Mucosa of descending colon (tissue), 3 donors: ENCODE measurements around the gene LMF1. TPM values are rescaled to one million over a fixed set of nuclear protein-coding genes. Genes with fewer than 3 reads are reported as not detected.

Source experiments
- ATAC-seq: fragments of 200-7000 bp; cut with Tn5 transposase; one replicate; pipeline ENCODE4 v1.9.1; 2020; ENCODE audit warnings: mild to moderate bottlenecking, moderate library complexity
- DNase-seq, 3 donors: peaks; one replicate each; pipeline ENCODE4 v3.0.0-alpha.2; 2020
- H3K36me3 ChIP-seq: fragments of 200-600 bp; one replicate; pipeline ENCODE4 v1.8.0; 2021; ENCODE audit warnings: low read depth, mild to moderate bottlenecking
- H3K4me1 ChIP-seq: fragments of 200-600 bp; one replicate; pipeline ENCODE4 v1.8.0; 2021; ENCODE audit warnings: low read depth, mild to moderate bottlenecking
- H3K4me3 ChIP-seq: fragments of 200-600 bp; one replicate; pipeline ENCODE4 v1.8.0; 2021; ENCODE audit warnings: mild to moderate bottlenecking
- H3K9me3 ChIP-seq: fragments of 200-600 bp; one replicate; pipeline ENCODE4 v1.8.0; 2021; ENCODE audit warnings: mild to moderate bottlenecking
- intact Hi-C, 2 donors: fragments of 100-400 bp; cut with DNase I in 1 of 2; cut with micrococcal nuclease in 1 of 2; formaldehyde crosslinking; loops; one replicate each; pipeline versions ENCODE4 v1.11.0 to v1.11.1; 2022; cut with DNase I, micrococcal nuclease
- total RNA-seq, 3 donors: library from RNA; stranded (reverse); fragmentation: NEBNext Ultra II Directional in 2 of 3; extraction: Animal tissue kit (Norgen Biotek cat#: 25700) in 2 of 3; gene quantifications; one replicate each; pipeline versions ENCODE4 v1.2.1 to v1.2.4, GENCODE V29; 2021 to 2023
- TF ChIP-seq, protein P1 (sequence below): fragments of 200-600 bp; IDR thresholded peaks from one replicate; pipeline ENCODE4 v1.8.0; 2022; ENCODE audit warnings: antibody characterized with exemption, mild to moderate bottlenecking
- donor health status: DM: no; HTN: no; CAD: no; lungs with moderate emphysema.
- donor health status: DM: no; HTN: no; CAD: no.
- donor health status: DM: no; HTN: yes; CAD: no.

The LMF1 gene
- total RNA-seq, 3 donors from 2014 or later, result 16.4 to 26.5 (median 25.1) TPM

DNA sequence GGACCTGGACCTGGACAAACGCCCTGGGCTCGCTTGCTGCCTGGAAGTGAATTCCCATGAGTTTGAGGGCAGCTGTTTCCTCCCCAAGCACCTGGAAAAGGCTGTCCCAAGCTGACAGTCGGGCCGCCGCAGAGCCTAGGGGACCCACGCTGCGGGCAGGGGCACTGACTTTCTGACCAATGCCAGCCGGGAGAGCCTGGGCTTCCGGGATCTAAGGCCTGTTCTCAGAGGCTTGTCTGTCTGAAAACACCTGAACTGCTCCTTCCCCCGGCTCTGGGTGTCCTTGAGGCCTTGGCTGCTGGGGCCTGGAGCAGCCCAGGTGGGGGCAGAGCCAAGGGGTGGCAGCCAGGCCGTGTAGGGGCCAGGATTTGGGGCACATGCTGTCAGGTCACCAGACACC lies 72.6 kb downstream of the LMF1 start:
- Histone ChIP-seq H3K4me3 (no peak overlapping the region), H3K4me1 (no peaks in the 10 kb centered on the region), H3K36me3 (no peaks in the 10 kb centered on the region), H3K9me3 (no peaks in the 10 kb centered on the region)
- DNase-seq (no peak), ATAC-seq (no peak)
- intact Hi-C loops, result no loop called here
- TF ChIP-seq, protein P1, sequence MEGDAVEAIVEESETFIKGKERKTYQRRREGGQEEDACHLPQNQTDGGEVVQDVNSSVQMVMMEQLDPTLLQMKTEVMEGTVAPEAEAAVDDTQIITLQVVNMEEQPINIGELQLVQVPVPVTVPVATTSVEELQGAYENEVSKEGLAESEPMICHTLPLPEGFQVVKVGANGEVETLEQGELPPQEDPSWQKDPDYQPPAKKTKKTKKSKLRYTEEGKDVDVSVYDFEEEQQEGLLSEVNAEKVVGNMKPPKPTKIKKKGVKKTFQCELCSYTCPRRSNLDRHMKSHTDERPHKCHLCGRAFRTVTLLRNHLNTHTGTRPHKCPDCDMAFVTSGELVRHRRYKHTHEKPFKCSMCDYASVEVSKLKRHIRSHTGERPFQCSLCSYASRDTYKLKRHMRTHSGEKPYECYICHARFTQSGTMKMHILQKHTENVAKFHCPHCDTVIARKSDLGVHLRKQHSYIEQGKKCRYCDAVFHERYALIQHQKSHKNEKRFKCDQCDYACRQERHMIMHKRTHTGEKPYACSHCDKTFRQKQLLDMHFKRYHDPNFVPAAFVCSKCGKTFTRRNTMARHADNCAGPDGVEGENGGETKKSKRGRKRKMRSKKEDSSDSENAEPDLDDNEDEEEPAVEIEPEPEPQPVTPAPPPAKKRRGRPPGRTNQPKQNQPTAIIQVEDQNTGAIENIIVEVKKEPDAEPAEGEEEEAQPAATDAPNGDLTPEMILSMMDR, result no peak

DNA sequence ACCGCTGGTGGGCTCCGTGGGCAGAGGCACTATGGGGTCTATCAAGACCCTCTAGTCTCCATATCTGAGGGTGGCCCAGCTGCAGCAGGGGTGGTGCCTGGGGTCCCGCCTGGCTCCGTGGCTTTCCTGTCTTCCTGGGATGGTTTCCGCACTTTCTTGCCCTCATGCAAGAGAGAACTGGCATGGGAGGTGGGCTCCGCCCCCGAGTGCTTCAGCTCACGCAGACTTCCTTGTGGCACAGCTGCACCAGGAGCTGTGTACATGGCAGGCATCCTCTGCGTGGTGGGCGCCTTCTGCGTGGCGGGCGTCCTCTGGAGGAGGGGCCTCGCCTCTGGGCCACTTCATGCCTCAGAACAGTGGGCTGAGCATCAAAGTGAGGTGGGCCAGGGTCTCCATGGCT lies 73.1 kb downstream of the LMF1 start:
- Histone ChIP-seq H3K4me3 (no peak overlapping the region), H3K9me3 (no peaks in the 10 kb centered on the region), H3K4me1 (no peaks in the 10 kb centered on the region), H3K36me3 (no peaks in the 10 kb centered on the region)
- ATAC-seq, result no peak
- TF ChIP-seq, protein P1, result no peak
- DNase-seq, result peak in 1 of 3 donors; percentile 39
- intact Hi-C loops, result no loop called here

DNA sequence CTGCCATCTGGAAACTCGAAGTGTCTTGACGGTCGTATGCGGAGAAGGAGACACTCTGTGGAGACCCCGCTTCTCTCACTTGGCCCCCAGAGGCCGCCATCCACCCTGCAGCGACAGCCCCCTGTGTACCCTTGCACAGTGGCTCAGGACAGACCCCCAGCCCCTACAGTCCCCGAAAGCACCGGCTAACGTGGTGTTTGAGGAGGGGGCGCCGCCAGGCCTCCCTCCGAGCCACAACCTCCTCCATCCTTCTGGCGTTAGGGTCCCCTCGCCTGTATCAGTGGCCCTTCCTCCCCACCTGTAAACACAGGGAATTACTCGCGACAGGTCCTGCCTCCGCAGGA lies 73.6 kb downstream of the LMF1 start:
- intact Hi-C loops, result no loop called here
- Histone ChIP-seq H3K9me3 (no peaks in the 10 kb centered on the region), H3K4me3 (no peak overlapping the region), H3K36me3 (no peaks in the 10 kb centered on the region), H3K4me1 (no peaks in the 10 kb centered on the region)
- TF ChIP-seq, protein P1, result no peak
- DNase-seq (peak in 1 of 3 donors; percentile 36), ATAC-seq (no peak)

DNA sequence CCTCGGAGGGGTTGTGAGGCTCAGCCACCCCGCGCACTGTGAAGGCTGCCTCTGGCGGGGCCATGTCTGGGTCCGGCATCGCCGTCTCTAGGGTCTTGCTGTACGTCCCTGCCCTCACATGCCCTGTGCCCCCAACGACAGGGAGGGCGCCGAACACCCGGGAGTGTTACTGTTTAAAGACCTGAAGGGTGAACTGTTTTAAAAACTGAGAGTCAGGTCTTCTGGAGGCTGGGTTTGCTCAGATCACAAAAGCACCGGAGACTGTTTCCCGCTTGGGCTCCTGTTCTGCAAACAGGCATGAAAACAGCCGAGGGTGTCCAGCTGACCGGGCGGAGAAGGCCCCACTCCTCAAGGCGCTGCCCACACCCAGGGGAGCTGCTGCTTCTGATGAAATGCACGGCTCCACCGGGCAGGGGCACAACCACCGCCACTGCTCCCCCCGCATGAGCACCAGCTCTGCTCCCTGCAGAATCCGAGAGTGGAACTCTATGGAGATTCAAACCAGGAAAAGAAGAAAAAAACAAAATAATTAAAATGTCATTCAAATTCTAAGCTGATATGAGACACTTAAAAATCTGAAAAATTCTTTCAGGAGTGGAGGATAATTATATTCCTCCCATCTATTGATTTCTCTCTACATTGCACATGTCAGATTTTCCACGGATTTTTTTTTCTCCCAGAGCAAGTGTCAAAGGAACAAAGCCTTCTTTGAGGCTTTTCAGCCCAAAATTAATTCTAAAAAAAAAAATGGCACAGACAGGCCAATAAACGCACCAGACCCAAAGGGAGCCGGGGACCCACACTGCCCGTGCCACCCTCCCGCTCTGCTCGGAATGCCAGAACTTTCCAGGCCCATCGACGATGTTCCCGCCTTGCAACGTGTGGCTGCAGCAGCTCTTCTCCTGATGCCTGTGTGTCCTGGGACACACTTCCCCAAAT lies 74.3 kb downstream of the LMF1 start:
- H3K4me3 ChIP-seq, result no peak overlapping the region
- H3K4me1 ChIP-seq, result no peaks in the 10 kb centered on the region
- DNase-seq, result peak in 1 of 3 donors; percentile 37
- intact Hi-C loops, result no loop called here
- TF ChIP-seq, protein P1, result no peak
- no peak for ATAC-seq
- no peaks in the 10 kb centered on the region for H3K9me3 ChIP-seq
- no peaks in the 10 kb centered on the region for H3K36me3 ChIP-seq

DNA sequence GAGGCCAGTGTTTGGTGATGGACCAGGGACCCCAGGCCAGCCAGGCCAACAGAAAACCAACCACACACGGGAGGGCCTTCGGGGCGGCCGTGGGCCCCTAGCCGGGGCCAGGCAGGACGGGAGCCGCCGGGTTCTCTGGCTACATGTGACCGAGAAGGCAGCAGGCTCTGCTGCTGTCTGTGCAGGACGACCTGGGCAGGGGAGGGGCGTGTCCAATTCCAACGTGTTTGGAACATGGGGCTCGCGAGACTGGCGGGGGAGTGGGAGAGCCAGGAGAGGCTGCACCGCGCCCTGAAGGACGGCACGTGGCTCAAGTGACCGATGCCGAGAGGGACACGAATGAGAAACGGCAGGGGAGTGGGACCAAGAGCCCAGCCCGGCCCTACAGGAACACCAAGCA lies 75.4 kb downstream of the LMF1 start:
- H3K4me1 ChIP-seq, result no peaks in the 10 kb centered on the region
- no peak overlapping the region for H3K4me3 ChIP-seq
- H3K36me3 ChIP-seq, result no peaks in the 10 kb centered on the region
- DNase-seq, result peak in 1 of 3 donors; percentile 44
- no peak for ATAC-seq
- TF ChIP-seq, protein P1, result no peak
- no peaks in the 10 kb centered on the region for H3K9me3 ChIP-seq
- intact Hi-C loops, result no loop called here
